ENCODE data around the gene INCENP.

Gene INCENP

GRCh38 chr11:62087694-62088093 is 36.1 kb upstream of the INCENP start:
- DNase-seq (ENCODE audit: low spot score) (no peak), ATAC-seq (ENCODE audit: low read depth) (no peak)
- Histone ChIP-seq H3K27me3 (ENCODE audit: insufficient read depth, poor library complexity, severe bottlenecking) (no peaks in the 10 kb centered on the region), H3K36me3 (ENCODE audit: low read depth) (no peaks in the 10 kb centered on the region), H3K4me3 (ENCODE audit: severe bottlenecking) (no peak overlapping the region), H3K9me3 (ENCODE audit: severe bottlenecking) (peaks cover 8% of the 10 kb centered on the region), H3K27ac (ENCODE audit: poor library complexity, severe bottlenecking) (no peak overlapping the region), H3K4me1 (ENCODE audit: insufficient read depth, poor library complexity, severe bottlenecking) (no peaks in the 10 kb centered on the region)
- no peak for TF ChIP-seq CTCF (IDR thresholded peaks at IDR 0.05; ENCODE audit: poor library complexity, severe bottlenecking)

DNA sequence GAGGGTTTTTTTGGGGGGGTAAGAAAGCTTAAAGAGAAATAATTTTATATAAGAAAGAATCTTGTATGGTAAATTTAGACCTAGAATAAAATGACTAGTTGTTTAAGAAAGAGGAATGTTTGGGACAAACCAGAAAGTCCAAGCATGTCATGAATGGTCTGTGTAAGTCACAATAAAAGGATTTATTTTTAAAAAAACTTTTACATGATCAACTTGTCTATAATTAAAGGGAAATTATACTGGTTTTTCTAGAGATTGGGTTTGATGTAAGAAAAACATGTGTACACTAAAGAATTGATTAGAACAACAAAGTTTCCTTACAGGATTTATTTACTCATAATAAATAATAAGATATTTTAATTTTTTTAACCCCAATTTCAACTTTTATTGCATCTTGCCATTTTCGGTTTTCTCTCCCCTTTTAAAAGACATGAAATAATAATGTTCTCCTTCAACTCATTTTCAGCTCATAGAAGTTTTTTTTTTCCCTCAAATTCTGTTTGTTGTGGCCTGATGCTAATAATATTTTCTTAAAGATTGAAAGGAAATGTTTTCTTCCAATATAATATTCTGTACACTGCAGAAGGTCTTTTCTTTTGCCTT is 35.4 kb upstream of the INCENP start:
- H3K36me3 ChIP-seq (ENCODE audit: low read depth): no peaks in the 10 kb centered on the region
- no peaks in the 10 kb centered on the region for H3K4me1 ChIP-seq (ENCODE audit: insufficient read depth, poor library complexity, severe bottlenecking)
- ATAC-seq (ENCODE audit: low read depth) (no peak), DNase-seq (ENCODE audit: low spot score) (no peak)
- no peaks in the 10 kb centered on the region for H3K27me3 ChIP-seq (ENCODE audit: insufficient read depth, poor library complexity, severe bottlenecking)
- H3K9me3 ChIP-seq (ENCODE audit: severe bottlenecking): peaks cover 8% of the 10 kb centered on the region
- no peak overlapping the region for H3K27ac ChIP-seq (ENCODE audit: poor library complexity, severe bottlenecking)
- H3K4me3 ChIP-seq (ENCODE audit: severe bottlenecking): no peak overlapping the region
- TF ChIP-seq CTCF (IDR thresholded peaks at IDR 0.05; ENCODE audit: poor library complexity, severe bottlenecking): no peak

DNA sequence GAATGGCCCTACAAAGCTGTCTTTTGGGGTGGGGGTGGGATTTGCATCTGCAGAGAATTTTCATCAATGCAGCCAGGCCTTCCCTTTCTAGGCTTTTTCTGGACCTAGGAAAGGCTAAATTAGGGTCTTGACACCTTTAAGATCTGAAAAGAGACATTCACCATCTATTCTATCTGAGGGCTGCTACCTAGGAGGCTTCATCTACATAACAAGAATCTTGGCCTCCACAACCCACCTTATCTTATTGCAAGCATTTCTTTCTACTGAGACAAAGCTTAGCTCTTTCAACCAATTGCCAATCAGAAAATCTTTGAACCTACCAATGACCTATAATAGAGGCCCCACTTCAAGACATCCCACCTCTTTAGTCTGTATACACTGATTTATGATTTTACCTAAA is 20.7 kb upstream of the INCENP start:
- Histone ChIP-seq H3K4me1 (ENCODE audit: insufficient read depth, poor library complexity, severe bottlenecking) (no peaks in the 10 kb centered on the region), H3K27ac (ENCODE audit: poor library complexity, severe bottlenecking) (no peak overlapping the region), H3K27me3 (ENCODE audit: insufficient read depth, poor library complexity, severe bottlenecking) (no peaks in the 10 kb centered on the region), H3K4me3 (ENCODE audit: severe bottlenecking) (no peak overlapping the region), H3K36me3 (ENCODE audit: low read depth) (no peaks in the 10 kb centered on the region), H3K9me3 (ENCODE audit: severe bottlenecking) (no peaks in the 10 kb centered on the region)
- TF ChIP-seq CTCF (IDR thresholded peaks at IDR 0.05; ENCODE audit: poor library complexity, severe bottlenecking): no peak
- no peak for ATAC-seq (ENCODE audit: low read depth)
- no peak for DNase-seq (ENCODE audit: low spot score)

GRCh38 chr11:62103986-62104385 is 19.8 kb upstream of the INCENP start:
- DNase-seq (ENCODE audit: low spot score): no peak
- Histone ChIP-seq H3K27me3 (ENCODE audit: insufficient read depth, poor library complexity, severe bottlenecking) (no peaks in the 10 kb centered on the region), H3K9me3 (ENCODE audit: severe bottlenecking) (no peaks in the 10 kb centered on the region), H3K4me1 (ENCODE audit: insufficient read depth, poor library complexity, severe bottlenecking) (no peaks in the 10 kb centered on the region), H3K36me3 (ENCODE audit: low read depth) (no peaks in the 10 kb centered on the region), H3K4me3 (ENCODE audit: severe bottlenecking) (no peak overlapping the region), H3K27ac (ENCODE audit: poor library complexity, severe bottlenecking) (no peak overlapping the region)
- TF ChIP-seq CTCF (IDR thresholded peaks at IDR 0.05; ENCODE audit: poor library complexity, severe bottlenecking): no peak
- no peak for ATAC-seq (ENCODE audit: low read depth)

DNA sequence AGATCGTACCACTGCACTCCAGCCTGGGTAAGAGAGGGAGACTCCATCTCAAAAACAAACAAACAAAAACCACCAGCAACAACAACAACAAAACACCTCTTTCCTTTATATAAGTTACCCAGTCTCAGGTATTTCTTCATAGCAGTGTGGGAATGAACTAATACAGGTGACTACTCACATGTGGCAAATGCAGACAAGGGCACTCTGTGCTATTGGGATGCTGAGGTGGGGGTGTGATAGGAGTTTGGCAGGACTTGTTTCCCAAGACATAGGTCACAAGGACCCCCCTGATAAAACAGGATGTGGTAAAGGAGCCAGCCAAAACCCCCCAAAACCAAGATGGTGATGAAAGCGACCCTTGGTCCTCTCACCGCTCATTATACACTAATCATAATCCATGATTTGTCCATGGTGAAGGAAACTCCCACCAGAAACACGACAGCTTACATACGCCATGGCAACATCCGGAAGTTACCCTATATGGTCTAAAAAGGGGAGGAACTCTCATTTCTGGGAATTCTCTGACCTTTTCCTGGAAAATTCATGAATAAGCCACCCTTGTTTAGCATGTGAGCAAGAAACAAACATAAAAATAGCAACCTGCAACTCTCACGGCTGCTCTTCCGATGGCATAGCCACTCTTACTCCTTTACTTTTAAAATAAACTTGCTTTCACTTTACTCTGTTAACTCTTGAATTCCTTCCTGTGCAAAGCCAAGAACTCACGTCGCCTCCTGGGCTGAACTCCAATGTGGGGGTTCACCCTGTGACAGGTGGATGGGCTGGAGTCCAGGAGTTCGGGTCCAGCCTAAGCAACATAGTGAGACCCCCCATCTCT is 18.8 kb upstream of the INCENP start:
- Histone ChIP-seq H3K36me3 (ENCODE audit: low read depth) (no peaks in the 10 kb centered on the region), H3K9me3 (ENCODE audit: severe bottlenecking) (no peaks in the 10 kb centered on the region), H3K4me3 (ENCODE audit: severe bottlenecking) (no peak overlapping the region), H3K4me1 (ENCODE audit: insufficient read depth, poor library complexity, severe bottlenecking) (no peaks in the 10 kb centered on the region), H3K27me3 (ENCODE audit: insufficient read depth, poor library complexity, severe bottlenecking) (no peaks in the 10 kb centered on the region), H3K27ac (ENCODE audit: poor library complexity, severe bottlenecking) (no peak overlapping the region)
- no peak for TF ChIP-seq CTCF (IDR thresholded peaks at IDR 0.05; ENCODE audit: poor library complexity, severe bottlenecking)
- no peak for ATAC-seq (ENCODE audit: low read depth)
- no peak for DNase-seq (ENCODE audit: low spot score)
